Muscle of leg (tissue), 11 donors: Measurements from ENCODE around the gene MATN3. TPM values are rescaled to one million over a fixed set of nuclear protein-coding genes. Genes with fewer than 3 reads are reported as not detected.
"Not testable (repeated sequence)": the region's sequence is repeated elsewhere in the genome, so short reads cannot be mapped to it uniquely, and the experiment has no call there.

Experiments used
- DNase-seq: peaks from one replicate; pipeline ENCODE4 v3.0.0; 2013
- H3K27ac ChIP-seq: one replicate; pipeline ENCODE4 v1.5.1; 2013; ENCODE audit warnings: mild to moderate bottlenecking, low read length, control low read depth
- H3K27me3 ChIP-seq: one replicate; pipeline ENCODE4 v1.6.1; 2013; ENCODE audit warnings: low read length; ENCODE audit not compliant: control insufficient read depth, insufficient read depth
- H3K36me3 ChIP-seq: one replicate; pipeline ENCODE4 v1.6.1; 2013; ENCODE audit warnings: low read length; ENCODE audit not compliant: control insufficient read depth, insufficient read depth
- H3K4me1 ChIP-seq: one replicate; pipeline ENCODE4 v1.6.1; 2013; ENCODE audit warnings: low read length; ENCODE audit not compliant: control insufficient read depth, insufficient read depth
- H3K4me3 ChIP-seq: one replicate; pipeline ENCODE4 v1.5.1; 2013; ENCODE audit warnings: low read length, control low read depth
- H3K9me3 ChIP-seq: replicated peaks from 2 replicates; pipeline ENCODE4 v1.6.1; 2013; ENCODE audit warnings: low read depth, low read length; ENCODE audit not compliant: control insufficient read depth
- WGBS: methylation state at CpG from one replicate; pipeline ENCODE4 v1.1.5; 2013; ENCODE audit warnings: missing lambda C conversion rate; ENCODE audit not compliant: insufficient coverage; 5-methylcytosine and 5-hydroxymethylcytosine counted together
- polyA plus RNA-seq, 8 donors: library from polyadenylated mRNA; unstranded; fragments of 120-200 nt; gene quantifications; one replicate each; pipeline versions ENCODE4 v1.2.1 to v1.2.3, GENCODE V29; 2013; ENCODE audit warnings: inconsistent platforms in 1 of 8, low replicate concordance in 1 of 8; ENCODE audit not compliant: insufficient read length in 8 of 8, insufficient read depth in 1 of 8
- total RNA-seq: library from RNA; stranded (reverse); fragments of 120-200 nt; gene quantifications from one replicate; pipeline ENCODE4 v1.2.4, GENCODE V29; 2013

Gene MATN3
- total and polyA plus RNA-seq, 9 donors: 0.31 to 2.3 (median 1.0) TPM

DNA sequence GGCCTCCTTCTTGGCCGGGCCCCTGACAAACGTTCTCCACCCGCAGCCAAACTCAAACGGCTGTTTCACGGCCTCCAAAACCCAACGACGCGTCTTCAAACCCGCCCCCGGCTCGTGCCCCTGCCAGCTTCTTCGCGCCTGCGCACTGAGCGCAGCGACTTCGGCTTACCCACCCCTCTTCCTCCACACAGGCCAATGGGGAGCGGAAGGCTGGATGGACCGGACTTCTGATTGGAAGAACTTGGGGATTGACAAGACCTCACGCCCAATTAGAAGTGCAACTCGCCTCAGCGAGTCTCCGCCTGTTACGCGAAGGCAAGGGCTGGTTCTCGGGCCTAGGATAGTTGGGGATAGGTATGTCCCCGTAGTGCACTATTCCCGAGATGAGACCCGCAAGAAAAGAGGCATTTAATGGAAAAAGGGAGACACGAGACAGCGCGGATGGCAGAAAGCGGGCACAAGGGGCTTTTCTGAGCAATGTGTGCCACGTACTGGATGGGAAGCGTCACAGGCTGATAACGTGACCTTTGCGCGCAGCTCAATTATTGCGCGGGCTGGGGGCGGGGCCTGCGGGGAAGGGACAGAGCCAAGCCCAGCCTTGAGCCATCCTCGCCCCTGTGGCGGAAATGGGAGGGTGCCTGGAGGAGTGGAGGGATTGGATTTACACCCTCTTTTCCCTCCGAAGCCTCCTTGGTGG is 39.2 kb upstream of the MATN3 start, which contains the start of gene LAPTM4A:
Gene LAPTM4A (minus strand): TSS at position 97 of the 697 bp plus-strand sequence. CDS start 108 bp downstream, outside the sequence.
- DNase-seq: peak; percentile 100
- Histone ChIP-seq H3K36me3 (no peaks in the 10 kb centered on the region), H3K9me3 (no peaks in the 10 kb centered on the region), H3K4me3 (peak within 1 kb of the TSS; percentile 82), H3K4me1 (peaks cover 4% of the 10 kb centered on the region), H3K27ac (peak within 1 kb of the TSS; percentile 98), H3K27me3 (no peaks in the 10 kb centered on the region)
- WGBS: 0% methylated on average over 27 of the region's 45 CpGs

DNA sequence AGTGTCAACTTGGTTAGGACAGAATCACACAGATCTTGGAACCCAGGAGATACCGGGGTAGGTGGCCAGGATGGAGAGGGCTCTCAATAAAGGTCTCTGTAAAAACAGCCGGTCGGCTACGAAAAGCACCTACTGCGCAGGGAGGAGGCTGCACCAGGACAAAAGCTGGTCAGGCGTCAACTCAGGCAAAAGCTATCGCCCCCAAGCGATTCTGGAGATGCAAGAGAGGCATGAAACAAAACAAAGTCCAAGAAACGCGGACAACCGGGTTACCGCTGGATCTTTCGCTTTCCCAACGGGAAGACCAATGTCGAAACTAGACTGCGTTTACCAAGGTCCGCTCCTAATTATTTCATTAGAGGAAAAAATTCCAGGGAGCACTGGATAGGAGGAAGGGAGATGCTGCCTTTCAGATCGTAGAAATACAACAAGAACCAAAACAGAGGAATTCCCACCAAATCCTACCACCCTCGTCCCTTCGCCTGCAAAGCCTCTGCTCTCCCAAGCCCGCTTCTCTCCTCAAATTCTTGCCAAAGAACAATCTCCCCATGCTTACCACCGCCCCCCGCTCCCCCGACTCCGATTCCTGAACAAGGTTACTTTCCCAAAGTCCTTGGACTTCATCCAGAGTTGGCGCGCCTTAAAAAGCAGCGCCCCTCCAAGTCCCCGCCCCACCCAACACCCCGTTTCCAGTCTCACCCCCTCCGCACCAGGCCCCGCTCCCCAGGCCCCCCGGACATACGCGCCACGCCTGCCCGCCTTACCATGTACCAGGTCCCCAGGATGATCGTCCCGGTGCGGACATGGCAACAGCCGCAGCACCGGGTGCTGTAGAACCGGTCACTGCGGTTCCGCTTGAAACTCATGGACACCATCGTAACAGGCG is 38.4 kb upstream of the MATN3 start:
- WGBS: under 1% methylated on average over 40 of the region's 47 CpGs
- Histone ChIP-seq H3K36me3 (no peaks in the 10 kb centered on the region), H3K27ac (peak overlapping the region; percentile 98), H3K9me3 (no peaks in the 10 kb centered on the region), H3K4me3 (peak overlapping the region; percentile 82), H3K4me1 (peaks cover 4% of the 10 kb centered on the region), H3K27me3 (no peaks in the 10 kb centered on the region)
- DNase-seq: peak; percentile 88

- peak overlapping the region; percentile 82 for H3K4me3 ChIP-seq
- 0% methylated on average over 2 of the region's 10 CpGs for WGBS
- DNase-seq: peak; percentile 91
- no peaks in the 10 kb centered on the region for H3K9me3 ChIP-seq
- peak overlapping the region; percentile 98 for H3K27ac ChIP-seq
- peaks cover 4% of the 10 kb centered on the region for H3K4me1 ChIP-seq
- H3K36me3 ChIP-seq: no peaks in the 10 kb centered on the region
- no peaks in the 10 kb centered on the region for H3K27me3 ChIP-seq
These were observed 37.7 kb upstream of the MATN3 start for GRCh38 chr2:20050104-20050645.

- 3% methylated on average over 3 of the region's 4 CpGs for WGBS
- no peaks in the 10 kb centered on the region for H3K27me3 ChIP-seq
- no peaks in the 10 kb centered on the region for H3K9me3 ChIP-seq
- no peaks in the 10 kb centered on the region for H3K36me3 ChIP-seq
- peaks cover 4% of the 10 kb centered on the region for H3K4me1 ChIP-seq
- peak overlapping the region; percentile 82 for H3K4me3 ChIP-seq
- H3K27ac ChIP-seq: peak overlapping the region; percentile 98
- DNase-seq: peak; percentile 61
These were observed 37.2 kb upstream of the MATN3 start for GRCh38 chr2:20049637-20050036.

DNA sequence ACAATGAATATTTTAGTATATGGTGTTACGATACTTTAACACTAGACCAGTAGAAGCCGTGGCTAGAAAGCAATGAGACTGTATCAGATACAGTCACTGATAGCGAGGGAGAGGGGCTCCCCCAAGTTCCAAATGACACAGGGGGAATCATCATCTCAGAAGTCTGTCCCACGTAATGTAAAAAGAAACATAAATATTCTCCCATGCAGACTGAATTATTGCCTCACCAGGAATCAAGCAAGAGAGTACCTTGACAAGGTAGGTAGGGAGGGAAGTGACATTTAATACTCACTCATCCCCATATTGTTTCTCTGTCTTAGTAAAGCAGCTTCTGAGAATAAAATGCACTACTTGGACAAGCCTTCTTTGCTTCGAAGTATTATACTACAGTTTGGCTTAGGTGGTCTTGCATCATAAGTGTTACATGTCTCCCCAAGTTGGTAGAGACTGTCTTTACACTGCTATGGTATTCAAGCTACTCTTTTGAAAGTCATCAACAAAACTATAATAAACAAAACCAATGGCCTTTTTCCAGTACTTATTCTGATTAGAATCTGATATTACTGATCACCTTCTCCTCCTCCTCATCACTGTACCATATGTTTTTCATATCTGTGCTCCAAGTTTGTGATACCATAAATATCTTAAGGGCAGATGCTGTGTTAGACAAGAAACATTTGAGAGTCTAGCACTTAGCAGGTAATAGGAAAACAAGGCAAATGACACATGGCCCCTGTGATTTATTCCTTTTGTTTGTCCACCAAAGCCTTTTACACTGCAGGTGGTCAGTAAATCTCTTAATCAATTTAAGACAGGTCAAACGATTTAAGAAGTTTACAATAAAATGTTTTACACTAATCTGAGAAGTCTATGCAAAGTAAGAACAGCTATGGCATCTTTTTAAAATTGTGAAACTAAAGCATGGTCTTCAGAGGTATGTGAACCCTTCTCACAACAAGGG is 36.3 kb upstream of the MATN3 start:
- H3K27ac ChIP-seq: peak overlapping the region; percentile 98
- no peaks in the 10 kb centered on the region for H3K36me3 ChIP-seq
- no CpG with 5 or more reads among the region's 6 CpGs for WGBS
- no peaks in the 10 kb centered on the region for H3K9me3 ChIP-seq
- peak overlapping the region; percentile 82 for H3K4me3 ChIP-seq
- H3K4me1 ChIP-seq: peaks cover 4% of the 10 kb centered on the region
- DNase-seq: no peak
- no peaks in the 10 kb centered on the region for H3K27me3 ChIP-seq

DNA sequence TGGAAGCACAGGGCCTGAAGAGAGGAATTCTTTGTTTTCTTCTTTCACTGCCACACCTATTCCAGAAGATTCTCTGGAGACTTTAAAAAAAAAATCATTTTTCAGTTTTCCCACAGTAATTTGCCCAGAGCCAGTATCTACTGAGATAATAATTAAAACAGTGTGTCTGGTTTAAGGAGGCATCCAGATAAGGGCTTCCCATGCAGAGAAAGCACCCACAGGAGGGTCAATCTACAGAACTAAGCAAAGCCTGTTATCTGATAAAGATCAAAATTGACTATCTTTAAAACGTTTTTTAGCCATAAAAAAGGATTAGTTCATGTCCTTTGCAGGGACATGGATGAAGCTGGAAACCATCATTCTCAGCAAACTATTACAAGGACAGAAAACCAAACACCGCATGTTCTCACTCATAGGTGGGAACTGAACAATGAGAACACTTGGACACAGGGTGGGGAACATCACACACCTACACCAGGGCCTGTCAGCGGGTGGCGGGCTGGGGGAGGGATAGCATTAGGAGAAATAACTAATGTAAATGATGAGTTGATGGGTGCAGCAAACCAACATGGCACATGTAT is 33.3 kb upstream of the MATN3 start:
- WGBS: no CpG with 5 or more reads among the region's 4 CpGs
- H3K4me3 ChIP-seq, H3K27ac ChIP-seq, H3K9me3 ChIP-seq, H3K27me3 ChIP-seq, H3K36me3 ChIP-seq, H3K4me1 ChIP-seq, DNase-seq: not testable (repeated sequence)

DNA sequence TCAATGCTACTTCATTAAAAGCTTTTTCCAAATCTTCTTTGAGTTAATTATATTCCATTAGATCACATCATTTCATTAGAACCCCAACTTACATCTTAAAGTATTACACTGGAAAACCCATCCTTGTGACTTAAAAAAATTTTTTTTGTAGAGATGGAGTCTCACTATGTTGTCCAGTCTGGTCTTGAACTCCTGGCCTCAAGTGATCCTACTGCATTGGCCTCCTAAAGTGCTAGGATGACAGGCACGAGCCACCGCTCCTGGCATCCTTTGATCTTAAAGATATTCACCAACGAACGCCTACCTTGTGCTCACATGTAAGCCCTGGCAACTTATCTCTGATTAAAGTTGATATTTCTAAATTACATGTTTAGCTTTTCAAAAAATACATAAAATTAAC is 32.3 kb upstream of the MATN3 start:
- no peak overlapping the region for H3K27ac ChIP-seq
- no CpG with 5 or more reads among the region's 4 CpGs for WGBS
- no peak for DNase-seq
- H3K4me3 ChIP-seq: no peak overlapping the region
- no peaks in the 10 kb centered on the region for H3K9me3 ChIP-seq
- H3K4me1 ChIP-seq: peaks cover 7% of the 10 kb centered on the region
- H3K27me3 ChIP-seq: no peaks in the 10 kb centered on the region
- peaks cover 13% of the 10 kb centered on the region for H3K36me3 ChIP-seq

DNA sequence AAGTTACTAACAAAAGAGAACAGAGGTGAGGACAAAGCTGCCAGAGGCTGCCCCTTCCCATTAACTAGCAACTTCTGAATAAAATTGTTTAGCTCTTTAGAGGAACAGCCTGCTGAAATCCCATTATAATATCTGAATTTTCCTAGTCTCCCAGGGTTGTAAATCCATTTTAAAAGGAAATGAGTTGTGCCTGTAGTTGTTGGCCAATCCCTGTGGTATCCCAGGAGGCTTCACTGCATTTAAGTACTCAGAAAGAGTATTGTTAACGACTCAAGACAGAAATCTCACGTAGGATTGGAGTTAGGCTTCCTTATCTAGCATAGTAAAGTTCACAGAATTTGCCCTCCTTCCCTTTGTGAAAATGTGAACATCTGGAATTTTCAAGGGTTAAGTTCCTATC is 30.1 kb upstream of the MATN3 start:
- Histone ChIP-seq H3K4me1 (peaks cover 2% of the 10 kb centered on the region), H3K4me3 (no peak overlapping the region), H3K27me3 (no peaks in the 10 kb centered on the region), H3K27ac (no peak overlapping the region), H3K36me3 (peaks cover 31% of the 10 kb centered on the region), H3K9me3 (no peaks in the 10 kb centered on the region)
- DNase-seq: no peak
- no CpG with 5 or more reads among the region's 2 CpGs for WGBS

DNA sequence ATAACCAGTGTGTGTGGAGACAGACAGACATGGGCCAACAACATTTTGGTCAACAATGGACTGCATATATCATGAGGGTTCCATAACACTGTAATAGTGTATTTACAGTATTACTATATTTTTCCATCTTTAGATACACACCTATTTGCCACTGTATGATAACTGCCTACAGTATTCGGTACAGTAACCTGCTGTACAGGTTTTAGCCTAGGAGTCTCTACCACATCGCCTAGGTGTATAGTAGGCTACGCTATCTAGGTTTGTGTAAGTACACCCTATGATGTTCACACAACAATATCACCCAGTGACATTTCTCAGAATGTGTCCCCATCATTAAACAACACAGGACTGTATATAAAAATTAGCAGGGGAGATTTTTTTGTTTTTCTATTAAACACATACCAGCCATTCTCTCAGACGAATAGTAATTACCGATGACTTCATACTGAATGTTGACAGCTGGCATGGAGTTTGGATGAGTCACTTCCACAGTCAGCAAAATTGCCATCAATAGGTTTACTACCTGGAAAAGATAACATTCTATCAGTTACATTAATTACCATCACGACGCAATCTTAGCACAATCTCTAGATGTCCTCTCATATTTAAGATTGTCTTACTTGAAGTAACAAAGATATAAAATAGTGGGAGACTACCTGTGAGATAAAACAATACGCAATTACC is 28.2 kb upstream of the MATN3 start:
- no peak for DNase-seq
- H3K36me3 ChIP-seq: peaks cover 41% of the 10 kb centered on the region
- peaks cover 2% of the 10 kb centered on the region for H3K4me1 ChIP-seq
- no peak overlapping the region for H3K4me3 ChIP-seq
- H3K9me3 ChIP-seq: no peaks in the 10 kb centered on the region
- no CpG with 5 or more reads among the region's 8 CpGs for WGBS
- H3K27ac ChIP-seq: no peak overlapping the region
- no peaks in the 10 kb centered on the region for H3K27me3 ChIP-seq
